GM18502 (cell line): Measurements from ENCODE around the gene SLC38A2.

ENCODE experiments used
- ATAC-seq: cut with Tn5 transposase; IDR thresholded peaks from one replicate; pipeline ENCODE4 v1.9.1; 2021; ENCODE audit warnings: mild to moderate bottlenecking; ENCODE audit not compliant: unreplicated experiment, poor library complexity

SLC38A2 gene

GRCh38 chr12:46363582-46364299 lies 8.8 kb downstream of the SLC38A2 start:
- no peak for ATAC-seq

GRCh38 chr12:46362895-46363581 lies 9.5 kb downstream of the SLC38A2 start:
- ATAC-seq: no peak

- ATAC-seq: no peak
Observed at GRCh38 chr12:46361667-46362034, 10.9 kb downstream of the SLC38A2 start.

GRCh38 chr12:46360908-46361666 lies 11.5 kb downstream of the SLC38A2 start:
- ATAC-seq: peak; percentile 62

- no peak for ATAC-seq
Observed at GRCh38 chr12:46360370-46360769, 12.2 kb downstream of the SLC38A2 start.

DNA sequence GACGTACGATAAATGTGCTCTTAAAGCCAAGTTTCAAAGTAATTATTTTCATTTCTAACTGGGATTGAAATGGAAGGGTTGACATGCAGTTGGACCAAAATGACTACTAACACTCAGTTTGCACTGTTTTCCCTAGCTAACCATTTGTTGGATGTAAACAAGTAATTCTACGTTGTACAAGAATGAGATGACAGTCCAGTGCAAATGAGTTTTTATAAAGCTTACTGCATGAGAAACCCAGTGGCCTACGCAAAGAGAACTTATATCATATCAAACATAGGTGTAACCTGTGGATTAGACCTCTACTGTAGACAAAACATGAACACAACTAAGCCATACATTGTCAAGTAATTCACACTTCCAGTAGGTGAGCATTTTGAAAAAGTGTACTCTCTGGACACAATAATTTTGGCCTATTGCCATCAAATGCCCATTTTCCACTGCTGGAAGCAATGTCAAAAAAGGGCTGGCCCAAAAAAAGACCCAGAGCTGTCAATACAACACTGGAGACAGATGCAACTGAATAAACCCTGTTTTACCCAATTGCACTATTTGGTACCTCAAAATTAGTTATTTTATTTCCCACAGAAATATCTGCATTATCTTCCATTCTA lies 12.8 kb downstream of the SLC38A2 start:
- ATAC-seq: no peak

GRCh38 chr12:46358791-46359666 lies 13.5 kb downstream of the SLC38A2 start:
- no peak for ATAC-seq

GRCh38 chr12:46358325-46358700 lies 14.3 kb downstream of the SLC38A2 start:
- ATAC-seq: no peak

GRCh38 chr12:46357438-46358324 lies 14.9 kb downstream of the SLC38A2 start:
- ATAC-seq: no peak

DNA sequence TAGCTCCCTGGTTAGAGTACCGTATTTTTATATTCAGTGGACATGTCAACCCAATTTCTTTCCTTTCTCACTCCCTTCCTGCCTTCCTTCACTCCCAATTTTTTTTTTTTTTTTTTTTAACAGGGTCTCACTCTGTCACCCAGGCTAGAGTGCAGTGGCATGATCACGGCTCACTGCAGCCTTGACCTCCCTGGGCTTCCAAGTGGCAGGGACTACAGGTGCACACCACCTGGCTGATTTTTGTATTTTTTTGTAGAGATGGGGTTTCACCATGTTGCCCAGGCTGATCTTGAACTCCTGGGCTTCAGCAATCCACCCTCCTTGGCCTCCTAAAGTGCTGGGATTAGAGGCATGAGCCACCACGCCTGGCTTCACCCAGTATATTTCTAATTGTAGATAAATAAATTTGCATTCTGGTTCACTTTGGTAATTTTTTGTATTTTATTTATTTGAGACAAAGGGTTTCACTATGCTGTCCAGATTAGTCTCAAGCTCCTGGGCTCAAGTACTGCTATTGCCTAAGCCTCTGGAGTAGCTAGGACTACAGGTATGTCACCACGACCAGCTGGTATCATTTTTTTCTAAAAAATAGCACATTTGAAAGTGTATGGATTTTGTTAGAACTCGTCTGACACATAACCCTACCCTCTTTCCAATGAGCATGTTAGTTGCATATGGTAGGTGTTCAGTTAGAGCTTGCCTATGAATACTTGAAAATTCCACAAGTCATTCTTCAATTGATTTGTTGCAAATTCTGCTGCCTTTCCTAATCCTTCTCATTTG lies 15.7 kb downstream of the SLC38A2 start:
- ATAC-seq: no peak

DNA sequence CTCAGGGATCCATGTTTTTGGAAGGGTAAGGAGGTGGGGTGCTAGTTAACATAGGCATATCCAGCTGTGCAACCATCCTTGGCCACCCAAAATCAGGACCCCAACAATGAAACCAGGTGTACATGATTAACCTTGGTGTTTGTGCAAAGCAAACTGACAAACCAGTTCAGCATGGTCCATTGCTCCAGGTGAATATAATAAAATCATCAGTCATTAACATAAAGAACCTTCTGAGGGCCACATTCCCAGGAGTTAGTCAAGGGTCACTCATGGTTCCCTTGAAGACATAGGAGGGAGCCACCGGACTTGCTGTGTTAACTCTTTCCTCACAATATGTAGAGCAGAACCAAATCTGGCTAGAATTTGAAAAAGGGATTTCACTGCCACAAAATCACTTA lies 17.8 kb downstream of the SLC38A2 start:
- no peak for ATAC-seq

DNA sequence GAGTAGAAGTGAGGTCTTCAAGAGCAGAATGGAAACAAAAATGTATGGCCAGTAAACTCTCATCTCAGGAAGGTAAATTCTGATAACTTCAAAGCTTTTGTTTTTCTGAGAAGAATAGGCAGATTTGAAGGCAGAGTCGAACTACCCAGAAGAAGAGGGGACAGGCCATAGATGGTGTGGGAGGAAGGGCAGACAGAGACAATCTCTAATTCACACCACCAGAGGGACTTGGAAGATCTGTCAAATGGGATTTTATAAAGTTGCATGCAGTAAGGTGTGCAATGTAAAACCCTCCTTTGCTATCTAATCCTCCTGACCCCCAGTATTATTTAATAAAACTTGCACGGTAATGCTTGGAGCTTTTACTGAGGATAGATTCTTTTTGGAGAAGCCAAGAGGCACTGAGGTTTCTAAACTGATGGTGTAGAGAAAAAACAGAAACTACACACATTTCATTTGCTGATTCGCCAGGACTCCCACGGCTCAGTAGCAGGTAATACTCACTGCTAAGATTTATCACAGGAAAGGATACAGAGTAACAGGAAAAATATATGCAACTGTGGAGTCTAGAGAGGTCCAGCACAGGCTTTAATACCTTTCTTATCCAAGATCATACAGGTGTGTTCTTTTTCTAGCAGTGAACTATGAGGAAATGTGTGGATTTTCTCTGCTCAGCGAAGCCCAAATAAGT lies 18.3 kb downstream of the SLC38A2 start:
- ATAC-seq: no peak

DNA sequence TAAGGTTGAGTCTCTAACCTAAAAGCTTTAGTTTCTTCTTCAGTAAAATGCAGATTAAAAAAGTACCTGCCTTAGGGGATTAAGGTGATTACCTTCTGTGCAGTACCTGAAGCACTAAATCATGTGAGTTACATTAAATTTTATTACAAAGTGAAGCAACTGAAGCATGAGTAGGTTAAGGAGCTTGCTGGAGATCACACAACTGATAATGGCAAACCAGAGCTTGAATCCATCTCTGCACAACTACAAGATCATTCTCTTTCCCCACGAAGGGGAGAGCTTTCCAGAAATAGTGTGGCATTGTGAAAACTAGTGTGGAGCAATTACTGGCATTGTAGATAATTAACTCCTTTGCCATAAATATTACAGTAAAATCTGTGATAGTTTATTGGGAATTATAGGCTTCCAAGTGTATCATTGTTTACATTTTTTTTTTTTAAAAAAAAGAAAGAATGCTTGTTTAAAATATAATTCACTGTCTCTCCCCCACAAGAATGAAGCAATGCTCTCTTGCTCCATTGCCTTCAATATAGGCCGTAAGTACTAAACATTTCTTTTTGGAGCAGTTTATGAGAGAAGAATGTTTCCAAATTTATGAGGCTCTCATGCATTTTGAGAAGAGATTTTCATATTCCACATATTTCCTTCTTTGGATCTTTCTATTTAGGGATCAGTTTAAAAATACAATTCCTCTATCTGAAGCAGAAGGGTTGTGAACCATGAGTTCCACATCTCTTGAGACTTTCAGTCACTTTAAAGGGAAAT lies 20.5 kb downstream of the SLC38A2 start:
- ATAC-seq: no peak

GRCh38 chr12:46351138-46351537 lies 21.4 kb downstream of the SLC38A2 start:
- ATAC-seq: no peak

DNA sequence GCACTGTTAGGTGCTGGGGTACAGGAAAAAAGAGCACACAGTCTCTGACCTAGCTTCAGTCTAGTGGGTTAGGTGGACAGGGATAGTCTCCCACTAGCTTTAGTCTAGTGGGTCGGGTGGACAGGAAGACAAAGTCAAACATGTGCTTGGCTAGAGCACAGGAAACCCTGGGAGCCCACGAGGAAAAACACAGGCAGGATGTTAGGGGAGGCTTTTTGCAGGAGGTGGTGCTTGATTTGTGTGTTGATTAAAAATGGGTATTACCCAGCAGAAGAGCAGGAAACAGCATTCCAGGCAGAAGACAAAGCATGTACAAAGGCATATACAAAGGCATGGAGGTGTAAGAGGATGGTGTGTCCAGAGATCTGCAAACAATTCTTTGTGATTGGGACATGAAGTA lies 23.3 kb downstream of the SLC38A2 start:
- ATAC-seq: no peak

- no peak for ATAC-seq
Observed at GRCh38 chr12:46343118-46343852, 29.3 kb downstream of the SLC38A2 start.
